DMS53 treated with DMSO at 0.1 percent for 48 hours (cell line): ENCODE data around the gene DNAAF3.
A peak's percentile ranks its signal among the peaks of the same experiment; 100 is the strongest.
"Not testable (repeated sequence)": the region's sequence is repeated elsewhere in the genome, so short reads cannot be mapped to it uniquely, and the experiment has no call there.

ENCODE experiments used
- DNase-seq: peaks from one replicate; lab custom pipeline; 2025; ENCODE audit not compliant: unreplicated experiment; lab: John Stamatoyannopoulos, UW

The DNAAF3 gene

DNA sequence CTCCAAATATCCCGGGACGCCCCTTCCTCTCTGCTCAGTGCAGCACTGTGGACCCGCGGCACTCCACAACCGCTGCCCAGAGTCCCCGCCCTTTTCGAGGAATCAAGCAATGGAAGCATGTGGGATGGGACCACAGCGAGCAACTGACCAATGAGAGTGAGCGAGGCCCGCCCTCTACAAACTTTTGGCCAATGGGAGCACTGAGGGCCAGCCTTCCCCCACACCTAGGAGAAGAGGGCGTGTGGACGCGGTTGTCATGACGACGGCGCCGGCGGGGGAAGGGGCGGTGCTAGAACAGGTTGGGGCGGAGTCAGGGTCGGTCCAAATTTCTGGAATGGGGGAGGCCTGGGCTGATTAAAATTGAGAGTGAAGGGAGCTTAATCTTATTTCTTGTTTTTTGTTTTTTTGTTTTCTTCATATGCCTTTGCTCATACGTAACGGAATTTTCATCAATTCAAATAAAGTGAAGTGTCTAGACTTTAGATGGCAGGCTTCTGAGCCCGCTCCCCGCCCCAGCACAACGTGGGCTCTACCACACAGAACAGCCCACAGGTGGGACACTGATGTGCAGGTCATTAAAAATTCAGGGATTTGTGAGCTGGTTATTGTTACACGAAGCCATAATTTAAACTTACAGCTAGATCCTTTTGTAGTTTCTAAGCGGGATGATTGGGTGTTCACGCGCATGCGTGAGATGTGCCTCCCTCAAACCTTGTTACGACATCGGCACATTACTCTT lies at the start of gene DNAAF3:
Gene DNAAF3, minus strand, starts transcription at position 84 of the 739 bp plus-strand sequence. CDS start 200 bp downstream, outside the sequence.
- peak; percentile 94 for DNase-seq

GRCh38 chr19:55213547-55213946 lies 47.1 kb upstream of the DNAAF3 start:
- no peak for DNase-seq

GRCh38 chr19:55212447-55212846 lies 46.0 kb upstream of the DNAAF3 start:
- no peak for DNase-seq

- DNase-seq, result peak; percentile 98
Measured at GRCh38 chr19:55209693-55210472, 43.5 kb upstream of the DNAAF3 start.

GRCh38 chr19:55208880-55209692 lies 42.7 kb upstream of the DNAAF3 start, which contains the start of gene PTPRH:
Gene PTPRH, minus strand, starts transcription at chr19:55209501. Its CDS starts 68 bp downstream, at chr19:55209433.
- DNase-seq, result peak; percentile 36

- DNase-seq, result peak; percentile 82
Measured at GRCh38 chr19:55206664-55207500, 40.5 kb upstream of the DNAAF3 start.

DNA sequence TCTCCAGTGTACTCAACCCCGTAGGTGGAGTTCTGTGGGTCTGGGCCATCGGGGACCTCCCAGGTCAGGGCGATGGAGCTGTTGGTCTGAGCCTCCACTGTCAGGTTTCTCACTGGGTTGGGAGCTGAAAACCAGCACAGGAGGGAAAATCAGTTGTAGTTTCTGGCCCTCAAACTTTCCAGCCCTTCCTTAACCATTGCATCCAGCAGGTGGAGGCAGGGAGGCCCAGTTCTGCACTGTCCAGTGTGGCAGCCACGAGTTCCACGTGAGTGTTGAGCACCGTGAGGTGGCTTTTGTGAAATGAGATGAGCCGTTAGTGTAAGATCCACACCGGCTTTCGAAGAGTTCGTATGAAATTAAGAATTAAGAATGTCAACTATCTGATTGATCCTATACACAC lies 35.8 kb upstream of the DNAAF3 start:
- DNase-seq, result not testable (repeated sequence)

DNA sequence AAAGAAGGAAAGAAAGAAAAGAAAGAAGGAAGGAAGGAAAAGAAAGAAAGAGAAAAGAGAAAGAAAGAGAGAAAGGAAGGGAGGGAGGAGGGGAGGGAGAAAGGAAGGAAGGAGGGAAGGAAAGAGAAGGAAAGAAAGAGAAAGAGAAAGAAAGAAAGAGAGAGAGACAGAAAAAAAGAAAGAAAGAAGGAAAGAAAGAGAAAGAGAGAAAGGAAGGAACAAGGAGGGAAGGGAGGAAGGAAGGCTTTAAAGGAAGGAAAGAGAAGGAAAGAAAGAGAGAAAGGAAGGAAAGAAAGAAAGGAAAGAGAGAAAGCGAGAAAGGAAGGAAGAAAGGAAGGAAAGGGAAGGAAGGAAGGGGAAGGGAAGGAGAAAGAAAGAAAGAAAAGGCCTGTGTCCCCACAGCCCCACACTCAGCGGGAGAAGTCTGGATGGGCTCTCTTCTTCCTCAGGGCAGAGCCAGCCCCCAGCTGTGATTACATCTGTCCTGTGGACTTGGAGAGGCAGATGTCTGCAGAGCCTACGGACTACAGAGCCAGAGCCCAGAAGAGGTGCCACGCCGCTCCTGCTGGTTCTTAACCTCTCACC lies 33.3 kb upstream of the DNAAF3 start:
- DNase-seq, result no peak

DNA sequence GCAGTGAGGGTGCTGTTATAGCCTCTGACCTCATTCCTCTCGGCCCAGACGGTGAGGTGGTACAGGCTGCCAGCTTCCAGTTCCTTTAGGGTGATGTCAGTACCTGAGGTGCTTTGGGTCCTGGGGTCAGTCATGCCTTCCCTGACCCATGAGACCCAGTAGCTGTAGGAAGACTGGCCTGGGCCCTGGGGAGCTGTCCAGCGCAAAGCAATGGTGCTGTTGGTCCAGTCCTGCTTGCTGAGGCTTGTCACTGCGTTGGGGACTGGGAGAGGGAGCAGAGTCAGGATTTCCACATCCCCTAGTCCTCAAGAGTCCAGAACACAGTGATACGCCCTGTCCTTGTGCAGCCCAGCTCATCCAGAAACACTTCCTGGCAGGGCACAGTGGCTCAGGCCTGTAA lies 32.2 kb upstream of the DNAAF3 start:
- DNase-seq, result no peak

- no peak for DNase-seq
Measured at GRCh38 chr19:55197528-55197927, 31.1 kb upstream of the DNAAF3 start.

GRCh38 chr19:55196803-55197202 lies 30.4 kb upstream of the DNAAF3 start:
- no peak for DNase-seq

DNA sequence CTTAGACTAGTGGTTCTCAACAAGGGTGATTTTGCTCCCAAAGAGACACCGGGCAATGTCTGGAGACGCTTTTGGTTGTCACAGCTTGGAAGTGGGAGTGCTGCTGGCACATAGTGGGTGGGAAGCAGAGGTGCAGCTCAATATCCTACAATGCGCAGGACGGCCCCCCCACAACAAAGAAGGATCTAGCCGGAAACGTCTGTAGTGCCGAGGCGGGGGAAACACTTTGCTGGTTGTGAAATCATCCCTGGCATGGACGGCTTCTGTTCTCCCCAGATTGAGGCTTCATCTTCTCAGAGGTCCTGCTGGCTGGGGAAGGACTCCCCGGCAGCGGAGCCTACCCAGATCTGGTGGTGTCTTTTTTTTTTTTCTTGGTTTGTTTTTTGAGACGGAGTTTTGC lies 27.1 kb upstream of the DNAAF3 start:
- no peak for DNase-seq

- DNase-seq, result no peak
Measured at GRCh38 chr19:55189403-55189835, 23.0 kb upstream of the DNAAF3 start.

DNA sequence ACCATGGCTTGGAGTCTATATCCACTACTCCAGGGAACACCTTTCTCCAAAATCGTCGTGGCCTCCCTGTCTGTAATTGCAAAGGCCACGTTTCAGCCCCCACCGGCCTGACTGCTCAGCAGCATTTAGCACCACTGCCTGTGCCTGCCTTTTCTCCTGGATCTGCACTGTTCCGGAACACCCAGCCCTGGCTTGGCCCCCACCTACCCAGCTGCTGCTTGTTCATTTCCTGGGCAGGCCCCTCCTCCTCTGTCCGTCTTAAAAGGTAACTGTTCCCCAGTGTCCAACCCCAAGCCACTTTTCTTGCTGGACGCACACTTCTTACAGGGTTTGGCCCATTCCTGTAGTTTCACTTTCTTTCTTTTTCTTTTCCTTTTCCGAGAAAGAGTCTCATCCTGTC lies 22.2 kb upstream of the DNAAF3 start:
- DNase-seq, result no peak

GRCh38 chr19:55186080-55186479 lies 19.7 kb upstream of the DNAAF3 start:
- no peak for DNase-seq

- no peak for DNase-seq
Measured at GRCh38 chr19:55181740-55182139, 15.3 kb upstream of the DNAAF3 start.

GRCh38 chr19:55179606-55180484 lies 13.4 kb upstream of the DNAAF3 start, which contains the start of gene SYT5:
Gene SYT5, minus strand, starts transcription at chr19:55180289. Its CDS starts 1,248 bp downstream, at chr19:55179041.
- DNase-seq, result no peak

- peak; percentile 79 for DNase-seq
Measured at GRCh38 chr19:55178781-55179599, 12.6 kb upstream of the DNAAF3 start.
